PC-3 (cell line): ENCODE data around the gene SEPTIN14.

Experiments
- CTCF ChIP-seq: fragments of 300-600 bp; sonication (generic); conservative IDR thresholded peaks from 2 replicates; pipeline ENCODE4 v1.5.1; 2017; ENCODE audit warnings: antibody characterized with exemption, low read depth, mild to moderate bottlenecking, low read length
- EZH2 ChIP-seq: fragments of 300-600 bp; sonication (generic); IDR thresholded peaks from one replicate; pipeline ENCODE4 v1.6.1; 2017; ENCODE audit warnings: antibody characterized with exemption, mild to moderate bottlenecking, low read length; ENCODE audit not compliant: unreplicated experiment

GRCh38 chr7:55794527-55794926 is 68.0 kb downstream of the SEPTIN14 start:
- TF ChIP-seq CTCF (no peak), EZH2 (no peak)
